GM19397 (cell line): ENCODE data around the gene OR2D2.
"Not testable (repeated sequence)": the region's sequence is repeated elsewhere in the genome, so short reads cannot be mapped to it uniquely, and the experiment has no call there.

Source experiments
- ATAC-seq: cut with Tn5 transposase; IDR thresholded peaks from one replicate; pipeline ENCODE4 v1.9.1; 2021; ENCODE audit warnings: mild to moderate bottlenecking, moderate library complexity; ENCODE audit not compliant: unreplicated experiment

The OR2D2 gene

DNA sequence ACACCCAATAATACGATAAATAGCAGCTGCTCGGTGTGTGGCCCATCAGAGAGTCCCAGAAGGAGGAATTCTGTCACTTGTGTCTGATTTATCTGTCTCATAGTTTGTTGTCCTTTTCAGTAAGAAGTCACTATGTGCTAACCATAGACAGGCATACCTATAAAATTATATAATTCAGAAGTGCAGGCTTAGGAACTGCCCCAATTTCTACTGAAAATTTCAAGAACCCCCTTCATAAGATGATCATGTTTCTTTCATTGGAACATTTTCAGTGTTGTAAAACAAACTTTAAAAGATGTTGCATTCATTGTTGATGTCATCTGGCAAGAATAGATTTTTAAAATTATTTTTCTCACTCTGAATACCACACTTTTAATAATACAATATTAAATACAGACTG lies at the start of gene OR2D2:
Gene OR2D2 (minus strand): TSS at position 101 of the 400 bp plus-strand sequence. CDS start 0 bp downstream, at position 101.
- ATAC-seq, result no peak

GRCh38 chr11:6941970-6942369 lies 49.7 kb upstream of the OR2D2 start:
- ATAC-seq, result no peak

DNA sequence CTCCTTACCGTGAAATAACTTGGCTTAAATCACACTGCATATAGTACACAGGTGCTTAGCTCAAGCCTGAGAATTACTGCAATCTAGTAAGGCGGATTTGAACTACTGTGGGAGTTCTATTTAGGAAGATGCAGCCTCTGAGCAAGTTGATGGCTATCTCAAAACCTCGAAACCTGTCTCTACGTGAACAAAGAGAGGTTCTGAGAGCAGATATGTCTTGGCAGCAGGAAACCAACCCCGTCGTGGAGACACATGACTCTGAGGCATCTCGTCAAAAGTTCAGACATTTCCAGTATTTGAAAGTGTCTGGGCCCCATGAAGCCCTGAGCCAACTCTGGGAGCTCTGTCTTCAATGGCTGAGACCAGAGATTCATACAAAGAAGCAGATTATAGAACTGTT lies 39.8 kb upstream of the OR2D2 start:
- no peak for ATAC-seq

- ATAC-seq, result no peak
These were observed 38.9 kb upstream of the OR2D2 start for GRCh38 chr11:6931146-6931713.

GRCh38 chr11:6928916-6929315 lies 36.6 kb upstream of the OR2D2 start:
- no peak for ATAC-seq

DNA sequence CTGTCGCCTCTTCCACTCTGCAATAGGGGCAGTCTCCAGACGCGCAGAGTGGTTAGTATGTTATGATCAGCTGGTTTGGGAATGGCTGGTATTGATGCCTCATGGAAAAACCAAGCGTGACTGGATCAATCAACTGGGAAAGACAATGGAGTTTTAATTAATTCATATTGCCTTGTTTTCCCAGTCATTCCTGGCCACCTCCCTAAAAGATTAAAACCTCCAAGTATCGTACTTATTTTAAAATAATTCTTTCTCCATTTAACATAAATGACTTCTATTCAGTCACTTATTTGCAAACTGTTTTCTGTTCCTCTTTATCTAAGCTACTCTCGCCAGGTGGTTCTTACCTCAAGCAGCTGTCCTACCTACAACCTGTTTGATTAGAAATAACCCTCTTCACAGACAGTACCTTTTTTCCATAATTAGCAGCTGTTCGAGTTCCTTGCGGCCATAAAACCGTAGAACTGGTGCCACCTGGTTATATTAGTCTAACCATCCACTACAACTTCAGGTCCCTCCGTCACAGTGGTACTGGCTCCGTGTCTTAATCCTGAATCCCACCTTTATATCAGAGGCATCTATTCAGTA lies 34.8 kb upstream of the OR2D2 start:
- ATAC-seq, result peak; percentile 65

- ATAC-seq, result peak; percentile 53
These were observed 34.1 kb upstream of the OR2D2 start, which contains the start of gene ZNF215 for GRCh38 chr11:6926208-6927029. ZNF215 (plus strand) TSS chr11:6926426; CDS start chr11:6932273, 5,847 bp downstream.

- no peak for ATAC-seq
These were observed 33.4 kb upstream of the OR2D2 start for GRCh38 chr11:6925636-6926207.

- ATAC-seq, result no peak
These were observed 32.8 kb upstream of the OR2D2 start for GRCh38 chr11:6925007-6925577.

DNA sequence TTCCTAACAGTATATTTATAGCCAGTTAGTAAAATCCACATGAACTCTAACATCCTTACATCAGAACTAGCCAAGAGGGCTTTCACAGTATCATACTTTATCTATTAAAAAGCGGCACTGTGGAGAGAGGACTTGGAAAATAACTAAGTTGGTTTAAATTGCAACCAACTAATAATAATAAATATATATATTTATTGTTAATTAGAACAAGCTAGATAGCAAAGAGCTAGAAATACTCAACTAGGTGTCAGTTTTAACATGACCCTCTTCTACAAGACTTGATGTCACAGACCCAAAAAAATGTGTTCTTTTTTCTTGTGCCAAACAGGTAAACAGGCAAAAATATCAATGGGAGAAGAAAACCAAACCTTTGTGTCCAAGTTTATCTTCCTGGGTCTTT lies 28.4 kb upstream of the OR2D2 start, which contains the start of gene OR2D3:
Gene OR2D3 (plus strand): TSS at position 301 of the 400 bp plus-strand sequence. CDS start 0 bp downstream, at position 301.
- ATAC-seq, result no peak

DNA sequence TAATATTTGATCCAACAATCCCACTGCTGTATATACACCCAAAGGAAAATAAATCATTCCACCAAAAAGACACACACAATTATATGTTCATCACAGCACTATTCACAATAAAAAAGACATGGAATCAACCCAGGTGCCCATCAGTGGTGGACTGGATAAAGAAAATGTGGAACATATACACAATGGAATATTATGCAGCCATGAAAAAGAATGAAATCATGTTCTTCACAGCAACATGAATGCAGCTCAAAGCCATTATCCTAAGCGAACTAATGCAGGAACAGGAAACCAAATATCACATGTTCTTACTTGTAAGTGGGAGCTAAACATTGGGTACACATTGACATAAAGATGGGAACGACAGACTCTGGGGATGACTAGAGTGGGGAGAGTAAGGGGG lies 27.4 kb upstream of the OR2D2 start:
- no peak for ATAC-seq

DNA sequence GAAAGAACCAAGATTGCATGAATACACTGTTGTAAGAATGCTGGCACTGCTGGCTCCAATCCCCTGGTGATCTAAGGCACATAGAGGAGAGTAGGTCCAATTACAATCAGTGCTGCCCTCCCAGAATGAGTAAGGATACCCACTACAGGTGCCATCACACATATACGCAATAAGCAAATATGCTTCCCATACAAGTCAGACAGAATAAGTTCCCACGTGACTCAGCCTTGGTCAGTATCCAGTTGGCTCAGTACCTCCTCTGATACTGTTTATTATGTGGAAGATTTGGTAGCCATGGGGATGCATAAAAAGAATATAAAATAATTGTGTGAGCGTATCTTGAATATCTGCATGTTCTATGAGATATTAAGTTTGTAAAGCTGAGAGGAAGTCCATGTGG lies 19.6 kb upstream of the OR2D2 start:
- ATAC-seq, result no peak

DNA sequence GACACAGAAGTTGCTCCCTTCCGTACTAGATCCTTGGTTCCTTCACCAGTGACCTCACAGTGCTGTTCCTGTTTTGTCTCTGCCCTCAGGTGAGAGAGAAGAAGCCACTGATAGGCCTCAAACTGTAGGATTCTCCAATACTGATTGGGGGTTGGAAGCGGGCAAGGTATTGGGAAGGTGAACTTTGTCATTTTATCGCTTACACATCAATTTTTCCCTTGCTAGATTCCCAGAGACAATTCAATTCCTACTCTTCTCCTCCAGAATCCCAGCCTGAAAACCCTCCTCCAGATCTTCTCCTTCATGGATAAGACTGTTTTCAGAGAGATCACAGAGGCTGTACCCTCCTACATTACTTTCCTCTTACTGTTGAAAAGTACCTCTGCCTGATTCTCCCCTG lies 19.1 kb upstream of the OR2D2 start:
- no peak for ATAC-seq

DNA sequence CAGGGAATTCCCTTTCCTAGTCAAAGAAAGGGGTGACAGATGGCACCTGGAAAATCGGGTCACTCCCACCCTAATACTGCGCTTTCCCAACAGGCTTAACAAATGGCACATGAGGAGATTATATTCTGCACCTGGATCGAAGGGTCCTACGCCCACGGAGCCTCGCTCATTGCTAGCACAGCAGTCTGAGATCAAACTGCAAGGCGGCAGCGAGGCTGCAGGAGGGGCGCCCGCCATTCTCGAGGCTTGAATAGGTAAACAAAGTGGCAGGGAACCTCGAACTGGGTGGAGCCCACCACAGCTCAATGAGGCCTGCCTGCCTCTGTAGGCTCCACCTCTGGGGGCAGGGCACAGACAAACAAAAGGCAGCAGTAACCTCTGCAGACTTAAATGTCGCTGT lies 12.5 kb upstream of the OR2D2 start:
- ATAC-seq, result not testable (repeated sequence)

- ATAC-seq, result no peak
These were observed 8.2 kb upstream of the OR2D2 start for GRCh38 chr11:6900327-6900999.

DNA sequence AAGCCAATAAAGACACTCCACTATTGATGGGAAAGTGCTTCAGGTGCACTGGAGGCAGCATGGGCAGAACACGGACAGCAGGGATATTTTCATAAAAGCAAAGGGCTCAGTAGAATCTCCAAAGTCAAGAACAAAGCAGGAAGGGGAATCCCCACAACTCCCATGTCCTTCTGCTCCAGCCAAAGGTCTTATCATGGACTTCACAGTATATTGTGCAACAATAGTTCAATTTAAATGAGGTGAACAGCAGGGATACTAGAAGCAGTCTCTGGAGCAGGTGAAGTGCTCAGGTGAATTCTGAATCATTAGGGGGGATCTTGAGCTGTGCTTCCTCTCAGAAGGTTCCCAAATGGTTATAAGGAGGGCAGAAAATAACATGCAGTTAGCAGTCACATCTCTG lies 6.6 kb upstream of the OR2D2 start:
- ATAC-seq, result no peak

- no peak for ATAC-seq
These were observed 2.7 kb upstream of the OR2D2 start for GRCh38 chr11:6895010-6895409.

DNA sequence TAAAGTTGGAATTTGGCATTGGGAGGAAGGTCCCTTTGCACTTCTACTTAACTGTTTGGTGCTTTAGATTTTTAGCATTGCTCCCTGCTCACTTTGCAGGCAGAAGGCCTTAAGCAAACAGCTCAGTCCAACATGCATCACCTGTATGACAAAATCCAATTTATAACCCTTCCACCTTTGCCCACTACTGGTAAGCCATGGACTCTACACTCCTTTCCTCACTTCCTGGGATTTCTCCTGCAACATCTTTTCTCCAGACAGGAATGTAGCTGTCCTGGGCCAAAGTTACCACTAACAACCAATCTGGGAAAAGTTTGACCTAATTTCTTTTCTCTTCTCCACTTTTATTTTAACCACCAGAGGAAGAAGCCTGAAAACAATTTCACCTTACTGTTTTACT lies 1.8 kb upstream of the OR2D2 start:
- ATAC-seq, result no peak

GRCh38 chr11:6889835-6890234 lies 2.5 kb downstream of the OR2D2 start:
- no peak for ATAC-seq

DNA sequence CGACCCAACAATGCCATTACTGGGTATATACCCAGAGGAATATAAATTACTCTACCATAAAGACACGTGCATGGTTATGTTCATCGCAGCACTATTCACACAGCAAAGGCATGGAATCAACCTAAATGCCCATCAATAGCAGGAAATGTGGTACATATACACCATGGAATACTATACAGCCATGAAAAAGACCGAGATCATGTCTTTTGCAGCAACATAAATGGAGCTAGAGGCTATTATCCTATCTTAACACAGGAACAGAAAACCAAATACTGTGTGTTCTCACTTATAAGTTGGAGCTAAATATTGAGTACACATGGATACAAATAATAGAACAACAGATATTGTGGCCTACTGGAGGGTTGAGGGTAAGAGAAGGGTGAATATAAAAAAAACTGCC lies 3.5 kb downstream of the OR2D2 start:
- ATAC-seq, result no peak

DNA sequence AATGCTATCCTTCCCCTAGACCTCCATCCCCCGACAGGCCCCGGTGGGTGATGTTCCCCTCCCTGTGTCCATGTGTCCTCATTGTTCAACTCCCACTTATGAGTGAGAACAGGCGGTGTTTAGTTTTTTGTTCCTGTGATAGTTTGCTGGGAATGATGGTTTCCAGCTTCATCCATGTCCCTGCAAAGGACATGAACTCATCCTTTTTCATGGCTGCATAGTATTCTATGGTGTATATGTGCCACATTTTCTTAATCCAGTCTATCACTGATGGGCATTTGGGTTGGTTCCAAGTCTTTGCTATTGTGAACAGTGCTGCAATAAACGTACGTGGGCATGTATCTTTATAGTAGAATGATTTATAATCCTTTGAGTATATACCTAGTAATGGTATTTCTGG lies 4.6 kb downstream of the OR2D2 start:
- not testable (repeated sequence) for ATAC-seq
